SK-N-SH (cell line): ENCODE results near the gene DOCK3.

Experiments
- ELF1 ChIP-seq: IDR thresholded peaks from 2 replicates; pipeline ENCODE4 v1.4.0; 2012
- FOXM1 ChIP-seq: IDR thresholded peaks from 2 replicates; pipeline ENCODE4 v1.4.0; 2012; ENCODE audit warnings: low read depth, mild to moderate bottlenecking
- JUND ChIP-seq: IDR thresholded peaks from 2 replicates; pipeline ENCODE4 v1.4.0; 2012
- MAX ChIP-seq: IDR thresholded peaks from 2 replicates; pipeline ENCODE4 v1.4.0; 2012; ENCODE audit warnings: low read depth
- MXI1 ChIP-seq: IDR thresholded peaks from 2 replicates; pipeline ENCODE4 v1.6.1; 2012; ENCODE audit warnings: mild to moderate bottlenecking, low read depth, low read length, improper control_type of control experiment
- NFIC ChIP-seq: IDR thresholded peaks from 2 replicates; pipeline ENCODE4 v1.4.0; 2012; ENCODE audit warnings: borderline replicate concordance
- POLR2AphosphoS5 ChIP-seq: IDR thresholded peaks from 2 replicates; pipeline ENCODE4 v1.6.1; 2012; ENCODE audit warnings: low read depth, low read length

GRCh38 chr3:50649451-50649931, 25.2 kb upstream of the DOCK3 start:
- no peak for TF ChIP-seq MXI1
- TF ChIP-seq NFIC, result no peak
- no peak for TF ChIP-seq MAX
- TF ChIP-seq FOXM1, result no peak
- TF ChIP-seq JUND, result no peak
- TF ChIP-seq ELF1, result no peak
- no peak for TF ChIP-seq POLR2AphosphoS5
